ENCODE measurements around the gene MAPRE3. TPM values are rescaled to one million over a fixed set of nuclear protein-coding genes. Genes with fewer than 3 reads are reported as not detected.

The MAPRE3 gene
- total and polyA plus RNA-seq, 9 of the 15 experiments (the other 6 are each of a cell fraction or from before 2014, with no cell fraction given) = 0.70 to 43.2 (median 12.6) TPM

- TF ChIP-seq ETV1 (tag; conservative IDR thresholded peaks at IDR 0.05; ENCODE audit: low read depth) (peak; percentile 38; the same call in 1 of the 2 replicates), SMARCE1 (IDR thresholded peaks at IDR 0.05) (0 out of 2 replicates have a peak, but pooled peaks have one; percentile 24), NFIC (IDR thresholded peaks at IDR 0.05) (peak; percentile 41; the same call in 1 of the 2 replicates), POLR2A (conservative IDR thresholded peaks at IDR 0.05) (0 out of 2 replicates have a peak, but pooled peaks have one; percentile 27), POLR2B (IDR thresholded peaks at IDR 0.05; ENCODE audit: low read depth, partially characterized antibody) (peak; percentile 37), HMGN3 (IDR thresholded peaks at IDR 0.05; ENCODE audit: borderline replicate concordance, extremely low read depth, insufficient read length, low read depth, low read length) (no peak), TEAD1 (CRISPR knock-in tag; IDR thresholded peaks at IDR 0.05) (0 out of 4 replicates have a peak, but pooled peaks of 1 of the 2 experiments have one; percentile 12), HNRNPLL (IDR thresholded peaks at IDR 0.05; ENCODE audit: low read depth, low read length, poor library complexity, severe bottlenecking) (peak; percentile 93), ZNF165 (CRISPR knock-in tag; IDR thresholded peaks at IDR 0.05; ENCODE audit: borderline replicate concordance) (peak; percentile 28; the same call in 1 of the 2 replicates), TFAP4 (CRISPR knock-in tag; IDR thresholded peaks at IDR 0.05; ENCODE audit: borderline replicate concordance) (peak; percentile 23; the same call in 1 of the 2 replicates)
- TF ChIP-seq, protein P1, sequence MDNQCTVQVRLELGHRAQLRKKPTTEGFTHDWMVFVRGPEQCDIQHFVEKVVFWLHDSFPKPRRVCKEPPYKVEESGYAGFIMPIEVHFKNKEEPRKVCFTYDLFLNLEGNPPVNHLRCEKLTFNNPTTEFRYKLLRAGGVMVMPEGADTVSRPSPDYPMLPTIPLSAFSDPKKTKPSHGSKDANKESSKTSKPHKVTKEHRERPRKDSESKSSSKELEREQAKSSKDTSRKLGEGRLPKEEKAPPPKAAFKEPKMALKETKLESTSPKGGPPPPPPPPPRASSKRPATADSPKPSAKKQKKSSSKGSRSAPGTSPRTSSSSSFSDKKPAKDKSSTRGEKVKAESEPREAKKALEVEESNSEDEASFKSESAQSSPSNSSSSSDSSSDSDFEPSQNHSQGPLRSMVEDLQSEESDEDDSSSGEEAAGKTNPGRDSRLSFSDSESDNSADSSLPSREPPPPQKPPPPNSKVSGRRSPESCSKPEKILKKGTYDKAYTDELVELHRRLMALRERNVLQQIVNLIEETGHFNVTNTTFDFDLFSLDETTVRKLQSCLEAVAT (IDR thresholded peaks at IDR 0.05) = peak; percentile 38 to 55; a peak in 1 of 4 replicates
- TF ChIP-seq, protein P2, sequence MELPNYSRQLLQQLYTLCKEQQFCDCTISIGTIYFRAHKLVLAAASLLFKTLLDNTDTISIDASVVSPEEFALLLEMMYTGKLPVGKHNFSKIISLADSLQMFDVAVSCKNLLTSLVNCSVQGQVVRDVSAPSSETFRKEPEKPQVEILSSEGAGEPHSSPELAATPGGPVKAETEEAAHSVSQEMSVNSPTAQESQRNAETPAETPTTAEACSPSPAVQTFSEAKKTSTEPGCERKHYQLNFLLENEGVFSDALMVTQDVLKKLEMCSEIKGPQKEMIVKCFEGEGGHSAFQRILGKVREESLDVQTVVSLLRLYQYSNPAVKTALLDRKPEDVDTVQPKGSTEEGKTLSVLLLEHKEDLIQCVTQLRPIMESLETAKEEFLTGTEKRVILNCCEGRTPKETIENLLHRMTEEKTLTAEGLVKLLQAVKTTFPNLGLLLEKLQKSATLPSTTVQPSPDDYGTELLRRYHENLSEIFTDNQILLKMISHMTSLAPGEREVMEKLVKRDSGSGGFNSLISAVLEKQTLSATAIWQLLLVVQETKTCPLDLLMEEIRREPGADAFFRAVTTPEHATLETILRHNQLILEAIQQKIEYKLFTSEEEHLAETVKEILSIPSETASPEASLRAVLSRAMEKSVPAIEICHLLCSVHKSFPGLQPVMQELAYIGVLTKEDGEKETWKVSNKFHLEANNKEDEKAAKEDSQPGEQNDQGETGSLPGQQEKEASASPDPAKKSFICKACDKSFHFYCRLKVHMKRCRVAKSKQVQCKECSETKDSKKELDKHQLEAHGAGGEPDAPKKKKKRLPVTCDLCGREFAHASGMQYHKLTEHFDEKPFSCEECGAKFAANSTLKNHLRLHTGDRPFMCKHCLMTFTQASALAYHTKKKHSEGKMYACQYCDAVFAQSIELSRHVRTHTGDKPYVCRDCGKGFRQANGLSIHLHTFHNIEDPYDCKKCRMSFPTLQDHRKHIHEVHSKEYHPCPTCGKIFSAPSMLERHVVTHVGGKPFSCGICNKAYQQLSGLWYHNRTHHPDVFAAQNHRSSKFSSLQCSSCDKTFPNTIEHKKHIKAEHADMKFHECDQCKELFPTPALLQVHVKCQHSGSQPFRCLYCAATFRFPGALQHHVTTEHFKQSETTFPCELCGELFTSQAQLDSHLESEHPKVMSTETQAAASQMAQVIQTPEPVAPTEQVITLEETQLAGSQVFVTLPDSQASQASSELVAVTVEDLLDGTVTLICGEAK (IDR thresholded peaks at IDR 0.05) = peak; percentile 68
- TF ChIP-seq, protein P2 (CRISPR knock-in tag; IDR thresholded peaks at IDR 0.05) = no peak
- TF ChIP-seq, protein P3, sequence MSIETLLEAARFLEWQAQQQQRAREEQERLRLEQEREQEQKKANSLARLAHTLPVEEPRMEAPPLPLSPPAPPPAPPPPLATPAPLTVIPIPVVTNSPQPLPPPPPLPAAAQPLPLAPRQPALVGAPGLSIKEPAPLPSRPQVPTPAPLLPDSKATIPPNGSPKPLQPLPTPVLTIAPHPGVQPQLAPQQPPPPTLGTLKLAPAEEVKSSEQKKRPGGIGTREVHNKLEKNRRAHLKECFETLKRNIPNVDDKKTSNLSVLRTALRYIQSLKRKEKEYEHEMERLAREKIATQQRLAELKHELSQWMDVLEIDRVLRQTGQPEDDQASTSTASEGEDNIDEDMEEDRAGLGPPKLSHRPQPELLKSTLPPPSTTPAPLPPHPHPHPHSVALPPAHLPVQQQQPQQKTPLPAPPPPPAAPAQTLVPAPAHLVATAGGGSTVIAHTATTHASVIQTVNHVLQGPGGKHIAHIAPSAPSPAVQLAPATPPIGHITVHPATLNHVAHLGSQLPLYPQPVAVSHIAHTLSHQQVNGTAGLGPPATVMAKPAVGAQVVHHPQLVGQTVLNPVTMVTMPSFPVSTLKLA (conservative IDR thresholded peaks at IDR 0.05) = peak in 1 of 2 experiments; percentile 11; a peak in 1 of 4 replicates
These were observed 641 bp downstream of the MAPRE3 start (continued) for GRCh38 chr2:26970928-26971627.

All from K562 (cell line).